GM18505 (cell line): Measurements from ENCODE around the gene STRBP.
"Not testable (repeated sequence)": the region's sequence is repeated elsewhere in the genome, so short reads cannot be mapped to it uniquely, and the experiment has no call there.

Experiments used
- ATAC-seq: cut with Tn5 transposase; IDR thresholded peaks from one replicate; pipeline ENCODE4 v1.9.1; 2021; ENCODE audit not compliant: unreplicated experiment
- POLR2A ChIP-seq: IDR thresholded peaks from 4 replicates; pipeline ENCODE4 v1.6.1; 2011; ENCODE audit warnings: borderline replicate concordance; ENCODE audit not compliant: insufficient read depth, insufficient read length; ENCODE audit errors: extremely low read depth

STRBP gene

DNA sequence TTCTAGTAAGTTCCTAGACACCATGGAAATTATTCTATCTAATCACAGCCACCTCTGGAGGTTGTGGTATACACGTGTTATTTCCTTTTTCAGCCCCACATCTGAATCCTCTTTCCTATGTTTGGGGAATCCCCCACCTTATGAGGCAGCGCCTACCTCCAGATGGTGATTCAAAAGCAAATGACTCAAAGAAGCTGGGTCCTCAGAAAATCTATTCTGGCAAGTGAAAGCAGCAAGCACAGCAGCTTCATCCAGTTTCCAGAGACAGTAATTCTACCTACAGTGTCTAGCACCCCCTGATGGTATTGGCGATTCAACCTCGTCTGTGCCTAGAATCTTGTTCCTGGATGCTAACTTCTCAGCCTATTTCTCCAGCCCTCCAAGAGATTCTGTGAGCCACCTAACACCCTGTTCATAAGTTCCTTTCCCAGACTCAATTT lies 43.0 kb downstream of the STRBP start:
- no peak for TF ChIP-seq POLR2A

GRCh38 chr9:123220127-123220526 lies 48.3 kb downstream of the STRBP start:
- no peak for TF ChIP-seq POLR2A
- ATAC-seq, result no peak

More for the DNA sequence above, 43.0 kb downstream of the STRBP start:
- peak; percentile 90 for ATAC-seq

GRCh38 chr9:123218831-123219230 lies 49.6 kb downstream of the STRBP start:
- TF ChIP-seq POLR2A, result no peak
- no peak for ATAC-seq

DNA sequence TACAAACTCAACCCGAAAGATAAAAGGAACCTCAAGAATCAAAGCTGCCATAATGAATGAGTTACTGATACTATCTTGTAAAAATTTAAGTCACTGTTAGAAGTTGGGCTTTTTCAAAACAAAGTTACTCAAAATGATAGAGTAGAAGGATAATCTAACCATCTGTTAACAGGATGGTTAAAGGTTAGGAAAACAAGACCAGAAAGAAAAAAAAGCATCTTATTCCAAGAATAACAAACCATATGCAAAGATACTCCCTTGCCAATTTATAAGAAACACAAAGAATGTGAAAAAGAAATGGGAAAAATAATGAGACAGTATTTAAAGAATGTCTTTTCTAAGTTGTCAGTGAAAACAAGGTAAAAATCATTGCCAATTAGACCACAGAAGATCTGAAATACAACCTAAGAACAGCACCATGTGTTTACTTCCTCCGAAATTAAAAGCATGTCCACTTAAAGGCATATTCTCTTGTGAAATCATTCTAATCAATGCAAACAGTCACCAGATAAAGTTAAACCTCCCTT lies 51.2 kb downstream of the STRBP start:
- TF ChIP-seq POLR2A, result no peak
- no peak for ATAC-seq

- TF ChIP-seq POLR2A, result no peak
- ATAC-seq, result no peak
Observed at GRCh38 chr9:123216251-123216797, 52.1 kb downstream of the STRBP start.

DNA sequence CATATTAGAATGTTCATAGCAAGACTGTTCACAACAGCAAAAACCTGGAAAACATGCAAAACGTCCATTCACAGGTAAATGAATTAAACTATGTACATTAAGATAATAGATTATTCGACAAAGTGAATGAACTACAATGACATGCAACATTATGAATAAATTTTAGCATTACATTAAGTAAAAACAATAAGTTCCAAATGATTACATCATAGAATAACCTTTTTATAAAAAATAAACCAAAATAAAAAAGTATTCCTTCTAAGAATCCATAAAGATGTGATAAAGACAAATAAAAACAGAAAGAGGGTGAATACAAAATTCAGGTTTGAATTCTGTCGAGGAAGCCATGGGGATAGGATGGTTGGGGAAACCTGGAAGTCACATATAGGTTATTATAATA lies 57.3 kb downstream of the STRBP start:
- no peak for ATAC-seq

GRCh38 chr9:123208626-123209174 lies 59.7 kb downstream of the STRBP start:
- TF ChIP-seq POLR2A, result no peak
- no peak for ATAC-seq

More for the DNA sequence above, 57.3 kb downstream of the STRBP start:
- no peak for TF ChIP-seq POLR2A

- no peak for TF ChIP-seq POLR2A
- no peak for ATAC-seq
Observed at GRCh38 chr9:123206065-123206464, 62.3 kb downstream of the STRBP start.

GRCh38 chr9:123201083-123201482 lies 67.3 kb downstream of the STRBP start:
- ATAC-seq, result no peak
- no peak for TF ChIP-seq POLR2A

GRCh38 chr9:123200469-123200868 lies 67.9 kb downstream of the STRBP start:
- not testable (repeated sequence) for ATAC-seq

DNA sequence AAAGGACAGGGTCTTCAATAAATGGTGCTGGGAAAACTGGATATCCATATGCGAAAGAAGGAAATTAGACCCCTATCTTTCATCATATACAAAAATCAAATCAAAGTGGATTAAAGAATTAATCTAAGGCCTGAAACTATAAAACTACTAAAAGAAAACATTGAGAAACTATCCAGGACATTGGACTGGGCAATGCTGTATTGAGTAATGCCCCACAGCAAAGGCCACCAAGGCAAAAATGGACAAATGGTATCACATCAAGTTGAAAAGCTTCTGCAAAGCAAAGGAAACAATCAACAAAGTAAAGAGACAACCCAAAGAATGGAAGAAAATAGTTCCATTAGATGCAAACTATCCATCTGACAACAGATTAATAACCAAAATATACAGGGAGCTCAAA lies 72.3 kb downstream of the STRBP start:
- no peak for TF ChIP-seq POLR2A
- ATAC-seq, result no peak

DNA sequence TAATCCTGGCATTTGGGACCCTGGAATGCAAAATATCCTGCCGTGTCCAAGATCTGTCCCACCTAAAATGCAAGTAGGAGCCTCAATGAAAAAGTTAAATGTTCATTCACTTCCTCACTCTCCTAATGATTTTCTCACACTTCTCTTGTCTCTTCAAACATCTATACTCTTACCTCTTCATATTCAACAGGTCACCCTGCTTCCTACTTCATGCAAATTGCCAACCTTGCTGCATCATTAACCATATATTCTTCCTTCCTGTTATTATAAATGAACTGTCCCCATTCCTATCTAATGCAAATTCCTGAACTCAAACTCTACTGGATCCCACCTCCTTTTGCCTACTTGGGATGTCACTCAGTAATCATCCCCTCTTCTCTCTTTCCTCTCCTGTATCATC lies 74.4 kb downstream of the STRBP start:
- no peak for TF ChIP-seq POLR2A
- no peak for ATAC-seq

DNA sequence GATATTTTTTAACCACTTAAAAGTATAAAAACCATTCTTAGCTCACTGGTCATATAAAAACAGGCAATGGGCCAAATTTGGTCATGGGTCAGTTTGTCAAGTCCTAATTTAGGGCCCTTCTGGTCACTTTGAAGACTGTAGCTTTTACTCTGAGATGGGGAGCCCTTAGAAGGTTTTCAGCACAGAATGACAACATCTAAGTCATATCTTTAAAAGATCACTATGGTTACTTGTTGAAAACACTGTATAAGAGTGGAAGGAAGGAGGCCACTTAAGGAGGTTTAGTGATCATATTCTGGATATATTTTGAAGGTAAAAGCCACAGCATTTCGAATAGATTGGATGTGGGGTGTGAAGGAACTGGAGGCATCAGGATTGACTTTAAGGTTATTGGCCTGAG lies 76.7 kb downstream of the STRBP start:
- no peak for TF ChIP-seq POLR2A
- no peak for ATAC-seq

DNA sequence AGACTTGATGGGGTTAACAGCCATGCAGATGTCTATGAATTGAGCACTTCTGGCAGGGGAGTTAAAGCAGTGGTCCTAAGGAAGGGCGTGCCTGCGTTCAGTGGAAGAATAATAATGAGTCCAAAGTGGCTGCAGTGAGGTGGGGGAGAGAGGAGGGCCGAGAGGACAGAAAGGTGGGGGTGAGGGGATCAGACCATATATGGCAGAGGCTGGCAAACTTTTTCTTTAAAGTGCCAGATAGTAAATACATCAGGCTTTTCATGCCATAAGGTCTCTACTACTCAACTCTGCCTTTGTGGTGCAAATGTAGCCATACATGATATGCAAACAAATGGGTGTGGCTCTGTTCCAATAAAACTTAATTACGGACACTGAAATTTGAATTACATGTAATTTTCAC lies 77.1 kb downstream of the STRBP start:
- no peak for TF ChIP-seq POLR2A
- ATAC-seq, result no peak
